Type B pancreatic cell (in vitro differentiated cells): Measurements from ENCODE around the gene DNAH8. TPM values are rescaled to one million over a fixed set of nuclear protein-coding genes. Genes with fewer than 3 reads are reported as not detected.
"Not testable (repeated sequence)": the region's sequence is repeated elsewhere in the genome, so short reads cannot be mapped to it uniquely, and the experiment has no call there.

Experiments used
- DNase-seq: peaks from one replicate; pipeline ENCODE4 v3.0.0; 2021; ENCODE audit warnings: mixed read lengths; ENCODE audit not compliant: unreplicated experiment; ENCODE audit errors: extremely low spot score
- H3K27ac Mint-ChIP-seq: 2 replicates; pipeline ENCODE4 v1.8.0; 2021; ENCODE audit warnings: mild to moderate bottlenecking, mixed read lengths
- H3K27me3 Mint-ChIP-seq: 2 replicates; pipeline ENCODE4 v1.8.0; 2021; ENCODE audit warnings: mixed read lengths
- H3K36me3 Mint-ChIP-seq: 2 replicates; pipeline ENCODE4 v1.8.0; 2021; ENCODE audit warnings: mixed read lengths
- H3K4me1 Mint-ChIP-seq: one replicate; pipeline ENCODE4 v1.8.0; 2021; ENCODE audit warnings: mixed read lengths; ENCODE audit not compliant: unreplicated experiment
- H3K4me3 Mint-ChIP-seq: 2 replicates; pipeline ENCODE4 v1.8.0; 2021; ENCODE audit warnings: mild to moderate bottlenecking, mixed read lengths
- H3K9me3 Mint-ChIP-seq: 2 replicates; pipeline ENCODE4 v1.8.0; 2021; ENCODE audit warnings: mixed read lengths
- total RNA-seq: library from RNA; stranded (reverse); gene quantifications from 2 replicates; pipeline ENCODE4 v1.2.1, GENCODE V29; 2021; ENCODE audit warnings: low replicate concordance
- TF ChIP-seq, protein P1 (sequence below): fragments of 200-600 bp; sonication (generic); conservative IDR thresholded peaks from 2 replicates; pipeline ENCODE4 v1.5.0; 2021; ENCODE audit warnings: antibody characterized with exemption, mild to moderate bottlenecking

DNAH8 gene
- total RNA-seq, 1 donor from 2014 or later: 0.05 TPM

DNA sequence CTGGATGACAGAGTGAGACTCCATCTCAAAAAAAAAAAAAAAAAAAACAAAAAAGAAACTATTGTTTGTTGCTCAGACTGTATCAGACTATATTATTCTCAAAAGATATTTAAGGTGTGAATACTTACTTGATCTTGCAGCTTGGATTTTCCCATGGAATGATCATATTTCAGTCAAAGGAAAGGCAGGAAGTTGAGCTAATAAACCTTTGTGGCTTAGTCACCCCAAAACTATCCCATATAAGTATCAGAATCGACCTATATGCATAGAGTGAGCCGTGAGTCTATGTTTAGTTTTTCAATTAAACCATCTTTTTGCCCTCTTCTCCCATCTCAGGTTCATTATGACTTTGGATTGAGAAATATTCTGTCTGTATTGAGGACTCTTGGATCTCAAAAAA, 152.6 kb downstream of the DNAH8 start:
- TF ChIP-seq, protein P1, sequence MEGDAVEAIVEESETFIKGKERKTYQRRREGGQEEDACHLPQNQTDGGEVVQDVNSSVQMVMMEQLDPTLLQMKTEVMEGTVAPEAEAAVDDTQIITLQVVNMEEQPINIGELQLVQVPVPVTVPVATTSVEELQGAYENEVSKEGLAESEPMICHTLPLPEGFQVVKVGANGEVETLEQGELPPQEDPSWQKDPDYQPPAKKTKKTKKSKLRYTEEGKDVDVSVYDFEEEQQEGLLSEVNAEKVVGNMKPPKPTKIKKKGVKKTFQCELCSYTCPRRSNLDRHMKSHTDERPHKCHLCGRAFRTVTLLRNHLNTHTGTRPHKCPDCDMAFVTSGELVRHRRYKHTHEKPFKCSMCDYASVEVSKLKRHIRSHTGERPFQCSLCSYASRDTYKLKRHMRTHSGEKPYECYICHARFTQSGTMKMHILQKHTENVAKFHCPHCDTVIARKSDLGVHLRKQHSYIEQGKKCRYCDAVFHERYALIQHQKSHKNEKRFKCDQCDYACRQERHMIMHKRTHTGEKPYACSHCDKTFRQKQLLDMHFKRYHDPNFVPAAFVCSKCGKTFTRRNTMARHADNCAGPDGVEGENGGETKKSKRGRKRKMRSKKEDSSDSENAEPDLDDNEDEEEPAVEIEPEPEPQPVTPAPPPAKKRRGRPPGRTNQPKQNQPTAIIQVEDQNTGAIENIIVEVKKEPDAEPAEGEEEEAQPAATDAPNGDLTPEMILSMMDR: no peak
- no peak for DNase-seq
- Mint-ChIP-seq H3K27ac (no peak overlapping the region), H3K27me3 (peaks cover 12% of the 10 kb centered on the region), H3K36me3 (no peaks in the 10 kb centered on the region), H3K9me3 (no peaks in the 10 kb centered on the region), H3K4me1 (no peaks in the 10 kb centered on the region), H3K4me3 (no peak overlapping the region)

DNA sequence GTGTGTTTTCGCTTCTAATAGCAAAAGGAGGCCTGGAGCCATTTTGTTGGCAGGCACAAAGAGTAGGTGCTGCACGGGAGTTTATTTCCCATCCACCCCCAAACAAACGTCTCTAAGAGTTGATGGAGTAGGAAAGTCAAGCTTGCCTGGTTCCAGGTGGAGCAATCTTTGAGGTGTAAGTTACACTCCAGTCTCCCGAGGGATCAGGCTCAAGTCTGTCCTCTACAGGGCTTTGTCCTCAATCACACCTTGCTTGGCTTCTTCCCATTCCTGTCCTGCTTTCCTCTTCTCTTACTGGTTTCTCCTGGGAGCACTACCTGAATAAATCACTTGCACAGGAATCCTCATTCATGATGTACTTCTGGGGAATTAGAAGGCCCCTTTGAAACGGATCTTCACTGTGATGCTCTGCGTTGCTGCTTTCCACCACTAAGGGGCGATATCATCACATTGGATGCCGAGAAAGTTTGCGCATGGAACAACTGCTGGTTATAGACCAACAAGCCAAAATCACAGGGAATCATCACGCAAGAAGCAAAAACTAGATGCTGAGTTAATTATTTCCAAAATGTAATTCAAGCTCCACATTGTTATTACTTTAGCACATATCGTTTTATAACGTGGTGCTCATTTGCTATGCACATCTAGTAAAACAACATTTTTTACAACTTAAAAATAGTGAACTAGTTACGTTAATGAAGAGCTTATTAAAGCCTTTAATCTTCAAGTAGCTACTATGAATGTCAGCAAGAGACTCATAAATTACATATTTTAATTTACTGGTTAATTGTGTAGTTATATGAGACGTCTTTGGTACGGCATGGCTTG, 156.8 kb downstream of the DNAH8 start:
- Mint-ChIP-seq H3K27ac (no peak overlapping the region), H3K4me1 (peaks cover 4% of the 10 kb centered on the region), H3K9me3 (no peaks in the 10 kb centered on the region), H3K4me3 (no peak overlapping the region), H3K27me3 (peaks cover 12% of the 10 kb centered on the region), H3K36me3 (no peaks in the 10 kb centered on the region)
- TF ChIP-seq, protein P1: peak; percentile 94
- no peak for DNase-seq

DNA sequence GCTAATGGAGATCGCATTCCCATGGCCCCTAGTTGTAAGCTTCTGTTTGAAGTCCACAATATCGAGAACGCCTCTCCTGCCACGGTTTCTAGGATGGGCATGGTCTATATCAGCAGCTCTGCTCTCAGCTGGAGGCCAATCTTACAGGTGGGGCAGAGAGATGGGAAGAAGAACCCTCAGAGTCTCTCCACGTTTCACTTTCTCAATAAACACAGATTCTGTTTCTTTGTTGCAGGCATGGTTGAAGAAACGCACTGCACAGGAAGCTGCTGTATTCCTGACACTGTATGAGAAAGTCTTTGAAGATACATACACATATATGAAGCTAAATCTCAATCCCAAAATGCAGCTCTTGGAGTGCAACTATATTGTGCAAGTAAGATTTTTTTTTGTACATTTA, 157.9 kb downstream of the DNAH8 start:
- DNase-seq: no peak
- TF ChIP-seq, protein P1: no peak
- Mint-ChIP-seq H3K4me3 (no peak overlapping the region), H3K36me3 (no peaks in the 10 kb centered on the region), H3K27me3 (peaks cover 12% of the 10 kb centered on the region), H3K27ac (no peak overlapping the region), H3K4me1 (peaks cover 4% of the 10 kb centered on the region), H3K9me3 (no peaks in the 10 kb centered on the region)

DNA sequence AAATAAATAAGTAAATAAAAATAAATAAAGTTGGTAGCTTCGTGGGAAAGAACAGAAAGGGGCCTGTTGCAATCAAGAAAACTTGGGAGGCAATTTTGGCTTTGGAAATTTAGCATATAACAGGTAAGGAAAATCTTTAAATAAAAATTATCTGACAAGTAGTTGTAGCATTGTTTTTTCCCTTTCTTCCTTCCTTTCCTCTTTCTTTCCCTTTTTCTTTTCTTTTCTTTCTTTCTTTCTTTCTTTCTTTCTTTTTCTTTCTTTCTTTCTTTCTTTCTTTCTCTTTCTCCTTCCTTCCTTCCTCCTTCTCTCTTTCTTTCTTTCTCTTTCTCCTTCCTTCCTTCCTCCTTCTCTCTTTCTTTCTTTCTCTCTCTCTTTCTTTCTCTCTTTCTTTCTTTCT, 158.7 kb downstream of the DNAH8 start:
- H3K27ac Mint-ChIP-seq, H3K4me1 Mint-ChIP-seq, H3K36me3 Mint-ChIP-seq, H3K4me3 Mint-ChIP-seq, DNase-seq, H3K9me3 Mint-ChIP-seq: not testable (repeated sequence)
- peaks cover 12% of the 10 kb centered on the region for H3K27me3 Mint-ChIP-seq

DNA sequence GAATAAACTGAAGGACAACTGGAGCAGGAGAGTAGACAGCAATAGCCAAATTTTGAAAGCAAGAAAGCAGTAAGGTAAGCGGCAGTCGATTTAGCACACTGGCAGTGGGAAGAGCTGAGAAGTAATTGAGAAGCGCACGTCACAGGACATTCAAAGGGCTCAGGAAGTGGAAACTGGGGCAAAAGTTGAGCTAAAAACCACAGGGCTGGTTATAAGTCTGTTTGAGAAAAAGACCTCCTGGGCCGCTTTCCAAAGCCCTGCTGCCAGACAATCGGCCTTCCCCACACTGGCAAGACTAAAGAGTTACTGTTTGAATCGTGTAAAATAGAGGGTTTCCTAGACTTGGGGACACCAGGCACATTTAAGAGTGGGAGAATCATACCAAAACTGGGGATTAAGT, 161.4 kb downstream of the DNAH8 start:
- peaks cover 4% of the 10 kb centered on the region for H3K4me1 Mint-ChIP-seq
- peaks cover 3% of the 10 kb centered on the region for H3K27me3 Mint-ChIP-seq
- H3K36me3 Mint-ChIP-seq: no peaks in the 10 kb centered on the region
- no peak overlapping the region for H3K27ac Mint-ChIP-seq
- H3K4me3 Mint-ChIP-seq: no peak overlapping the region
- TF ChIP-seq, protein P1: no peak
- DNase-seq: no peak
- no peaks in the 10 kb centered on the region for H3K9me3 Mint-ChIP-seq

DNA sequence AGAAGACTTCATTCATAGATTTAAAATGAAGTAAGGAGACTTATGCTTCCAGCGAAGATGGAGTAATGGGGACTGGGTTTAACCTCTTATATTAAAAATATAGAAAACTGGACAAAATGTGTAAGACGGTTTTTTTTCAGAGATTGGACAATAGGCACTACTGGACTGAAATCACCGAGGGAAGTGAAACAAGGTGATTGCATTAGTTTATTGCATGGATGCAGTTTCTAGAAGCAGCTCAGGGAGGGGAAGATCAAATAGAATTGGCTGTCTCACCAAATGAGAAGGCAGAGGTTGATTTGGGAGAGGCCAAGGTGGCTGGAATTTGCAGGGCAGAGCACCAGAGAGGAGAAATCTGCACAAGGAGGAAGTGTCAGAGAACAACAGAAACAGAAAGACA, 162.6 kb downstream of the DNAH8 start:
- Mint-ChIP-seq H3K27ac (no peak overlapping the region), H3K4me1 (peaks cover 4% of the 10 kb centered on the region), H3K4me3 (no peak overlapping the region), H3K36me3 (no peaks in the 10 kb centered on the region), H3K27me3 (no peaks in the 10 kb centered on the region), H3K9me3 (no peaks in the 10 kb centered on the region)
- DNase-seq: no peak
- TF ChIP-seq, protein P1: no peak
